Activated T-helper 17 cell treated with anti-CD3 and anti-CD28 coated beads, Interleukin-2, amount 50 U/mL, for 72 hours (primary cell): ENCODE measurements around the gene CYP4B1. TPM values are rescaled to one million over a fixed set of nuclear protein-coding genes. Genes with fewer than 3 reads are reported as not detected.
"Not testable (repeated sequence)": the region's sequence is repeated elsewhere in the genome, so short reads cannot be mapped to it uniquely, and the experiment has no call there.

Experiments used
- ATAC-seq: fragments of 150-1000 bp; cut with Tn5 transposase; replicated peaks from 2 replicates; pipeline ENCODE4 v1.10.0; 2021; ENCODE audit warnings: mild to moderate bottlenecking, moderate library complexity
- H3K27ac Mint-ChIP-seq: one replicate; pipeline ENCODE4 v1.8.0; 2022; ENCODE audit warnings: mixed read lengths
- H3K27me3 Mint-ChIP-seq: one replicate; pipeline ENCODE4 v1.8.0; 2022; ENCODE audit warnings: mixed read lengths
- H3K36me3 Mint-ChIP-seq: one replicate; pipeline ENCODE4 v1.8.0; 2022; ENCODE audit warnings: low read depth, mild to moderate bottlenecking, mixed read lengths
- H3K4me1 Mint-ChIP-seq: one replicate; pipeline ENCODE4 v1.8.0; 2022; ENCODE audit warnings: mixed read lengths
- H3K4me3 Mint-ChIP-seq: one replicate; pipeline ENCODE4 v1.8.0; 2022; ENCODE audit warnings: mild to moderate bottlenecking, mixed read lengths
- H3K9me3 Mint-ChIP-seq: one replicate; pipeline ENCODE4 v1.8.0; 2022; ENCODE audit warnings: mixed read lengths
- total RNA-seq, 2 donors: library from RNA; stranded (reverse); gene quantifications; one replicate each; pipeline ENCODE4 v1.2.3, GENCODE V29; 2022

The CYP4B1 gene
- total RNA-seq, 2 donors from 2014 or later: 0.56 TPM; not detected in 1

DNA sequence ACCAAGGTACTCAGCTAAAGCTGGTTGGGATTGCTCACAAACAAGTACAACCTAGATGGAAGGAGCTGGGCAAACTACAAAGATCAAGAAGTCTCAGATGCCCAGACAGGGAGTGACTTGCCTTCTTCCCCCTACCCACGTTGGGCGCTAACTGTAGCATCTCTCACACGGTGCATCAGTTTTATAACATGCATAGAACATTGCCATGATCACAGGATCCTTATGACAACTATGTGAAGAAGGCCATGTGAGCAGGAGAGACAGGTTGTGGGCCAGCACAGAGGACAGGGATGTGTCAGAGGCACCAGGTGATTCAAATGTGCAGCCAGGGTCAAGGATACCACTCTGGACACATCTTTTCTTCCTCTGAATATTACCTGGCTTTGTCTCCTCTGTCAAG, 28.3 kb upstream of the CYP4B1 start:
- H3K27me3 Mint-ChIP-seq: peaks cover 14% of the 10 kb centered on the region
- peaks cover 12% of the 10 kb centered on the region for H3K9me3 Mint-ChIP-seq
- no peaks in the 10 kb centered on the region for H3K4me1 Mint-ChIP-seq
- H3K4me3 Mint-ChIP-seq: no peak overlapping the region
- H3K27ac Mint-ChIP-seq: no peak overlapping the region
- H3K36me3 Mint-ChIP-seq: no peaks in the 10 kb centered on the region
- ATAC-seq: no peak

DNA sequence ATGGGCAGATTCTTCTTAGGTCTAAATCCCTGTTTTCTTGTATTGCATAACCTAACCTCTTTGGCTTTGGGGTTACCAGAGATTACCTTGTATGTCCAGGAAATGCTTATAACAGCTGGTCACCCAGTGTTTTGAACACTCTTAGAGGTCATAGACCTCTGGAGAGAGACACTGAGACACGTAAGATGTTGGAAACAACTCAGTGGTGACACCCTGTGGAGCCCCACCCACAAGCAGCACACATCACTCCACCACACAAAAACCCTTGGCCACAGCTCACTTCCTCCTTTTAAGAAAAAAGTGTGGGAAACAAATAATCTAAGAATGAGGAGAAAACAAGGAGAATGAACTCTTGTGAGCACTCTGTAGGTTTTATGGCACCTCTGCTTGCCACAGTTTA, 26.3 kb upstream of the CYP4B1 start:
- peak; percentile 77 for ATAC-seq
- Mint-ChIP-seq H3K4me3 (no peak overlapping the region), H3K27ac (no peak overlapping the region), H3K4me1 (no peaks in the 10 kb centered on the region), H3K36me3 (no peaks in the 10 kb centered on the region), H3K9me3 (peaks cover 14% of the 10 kb centered on the region), H3K27me3 (peaks cover 11% of the 10 kb centered on the region)

DNA sequence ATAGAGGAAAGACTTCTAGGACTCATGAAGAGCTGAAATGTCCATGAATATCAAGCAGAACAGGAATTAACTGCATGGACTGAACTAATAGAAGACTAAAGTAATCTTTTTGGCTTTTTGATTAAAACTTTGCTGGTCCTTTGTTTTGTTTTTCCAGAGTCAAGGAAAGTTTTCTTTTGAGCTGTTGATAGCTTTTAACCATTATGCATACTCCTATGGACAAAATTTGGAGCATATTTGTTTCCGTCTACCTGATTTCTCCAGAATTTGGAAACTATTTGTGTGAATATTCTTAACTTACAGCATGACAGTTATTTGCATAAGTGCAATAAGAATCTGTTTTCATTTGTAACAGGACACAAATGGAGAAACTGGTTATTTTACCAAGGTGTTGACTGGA, 24.5 kb upstream of the CYP4B1 start:
- Mint-ChIP-seq H3K9me3 (peaks cover 15% of the 10 kb centered on the region), H3K4me1 (no peaks in the 10 kb centered on the region), H3K36me3 (no peaks in the 10 kb centered on the region), H3K27ac (no peak overlapping the region), H3K27me3 (no peaks in the 10 kb centered on the region), H3K4me3 (no peak overlapping the region)
- no peak for ATAC-seq

DNA sequence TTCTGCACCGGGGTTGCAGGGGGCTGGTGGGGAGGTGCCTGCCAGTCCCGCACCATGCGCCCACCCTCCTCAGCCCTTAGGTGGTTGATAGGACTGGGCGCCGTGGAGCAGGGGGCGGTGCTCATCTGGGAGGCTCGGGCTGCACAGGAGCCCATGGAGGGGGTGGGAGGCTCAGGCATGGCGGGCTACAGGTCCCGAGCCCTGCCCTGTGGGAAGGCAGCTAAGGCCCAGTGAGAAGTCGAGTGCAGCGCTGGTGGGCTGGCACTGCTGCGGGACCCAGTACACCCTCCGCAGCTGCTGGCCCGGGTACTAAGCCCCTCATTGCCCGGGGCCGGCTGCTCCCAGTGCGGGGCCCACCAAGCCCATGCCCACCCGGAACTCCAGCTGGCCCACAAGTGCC, 20.4 kb upstream of the CYP4B1 start:
- H3K27ac Mint-ChIP-seq, H3K4me1 Mint-ChIP-seq, H3K4me3 Mint-ChIP-seq, ATAC-seq, H3K9me3 Mint-ChIP-seq, H3K36me3 Mint-ChIP-seq, H3K27me3 Mint-ChIP-seq: not testable (repeated sequence)

DNA sequence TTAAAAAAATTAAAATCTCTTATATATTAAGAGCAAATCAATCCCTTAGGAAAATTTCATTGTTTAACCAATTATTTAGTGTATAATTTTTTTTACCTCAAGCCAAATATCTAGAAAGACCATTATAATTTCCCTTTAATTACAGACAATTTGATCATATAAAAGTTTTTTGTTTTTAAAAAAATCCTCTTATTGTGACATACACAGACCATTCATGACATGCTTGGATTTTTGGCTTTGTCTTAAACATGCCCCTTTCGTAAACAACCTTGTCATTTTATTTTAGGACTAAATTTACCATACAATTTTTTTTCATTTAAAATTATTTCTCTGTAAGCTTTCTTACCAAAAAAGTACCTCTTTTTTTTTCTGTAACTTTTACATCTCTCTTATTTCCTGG, 14.2 kb upstream of the CYP4B1 start:
- no peak overlapping the region for H3K27ac Mint-ChIP-seq
- H3K4me1 Mint-ChIP-seq: peaks cover 10% of the 10 kb centered on the region
- ATAC-seq: no peak
- no peaks in the 10 kb centered on the region for H3K36me3 Mint-ChIP-seq
- peaks cover 9% of the 10 kb centered on the region for H3K9me3 Mint-ChIP-seq
- peaks cover 22% of the 10 kb centered on the region for H3K27me3 Mint-ChIP-seq
- no peak overlapping the region for H3K4me3 Mint-ChIP-seq

DNA sequence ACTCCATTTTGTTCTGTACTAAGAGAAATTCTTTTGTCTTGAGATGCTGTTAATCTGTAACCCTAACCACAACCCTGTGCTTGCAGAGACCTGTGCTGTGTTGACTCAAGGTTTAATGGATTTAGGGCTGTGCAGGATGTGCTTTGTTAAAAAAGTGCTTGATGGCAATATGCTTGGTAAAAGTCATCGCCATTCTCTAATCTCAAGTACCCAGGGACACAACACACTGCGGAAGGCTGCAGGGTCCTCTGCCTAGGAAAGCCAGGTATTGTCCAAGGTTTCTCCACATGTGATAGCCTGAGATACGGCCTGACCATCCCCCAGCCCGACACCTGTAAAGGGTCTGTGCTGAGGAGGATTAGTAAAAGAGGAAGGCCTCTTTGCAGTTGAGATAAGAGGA, 10.2 kb upstream of the CYP4B1 start:
- not testable (repeated sequence) for H3K4me3 Mint-ChIP-seq, H3K27ac Mint-ChIP-seq, ATAC-seq, H3K9me3 Mint-ChIP-seq, H3K4me1 Mint-ChIP-seq, H3K36me3 Mint-ChIP-seq
- peaks cover 21% of the 10 kb centered on the region for H3K27me3 Mint-ChIP-seq

DNA sequence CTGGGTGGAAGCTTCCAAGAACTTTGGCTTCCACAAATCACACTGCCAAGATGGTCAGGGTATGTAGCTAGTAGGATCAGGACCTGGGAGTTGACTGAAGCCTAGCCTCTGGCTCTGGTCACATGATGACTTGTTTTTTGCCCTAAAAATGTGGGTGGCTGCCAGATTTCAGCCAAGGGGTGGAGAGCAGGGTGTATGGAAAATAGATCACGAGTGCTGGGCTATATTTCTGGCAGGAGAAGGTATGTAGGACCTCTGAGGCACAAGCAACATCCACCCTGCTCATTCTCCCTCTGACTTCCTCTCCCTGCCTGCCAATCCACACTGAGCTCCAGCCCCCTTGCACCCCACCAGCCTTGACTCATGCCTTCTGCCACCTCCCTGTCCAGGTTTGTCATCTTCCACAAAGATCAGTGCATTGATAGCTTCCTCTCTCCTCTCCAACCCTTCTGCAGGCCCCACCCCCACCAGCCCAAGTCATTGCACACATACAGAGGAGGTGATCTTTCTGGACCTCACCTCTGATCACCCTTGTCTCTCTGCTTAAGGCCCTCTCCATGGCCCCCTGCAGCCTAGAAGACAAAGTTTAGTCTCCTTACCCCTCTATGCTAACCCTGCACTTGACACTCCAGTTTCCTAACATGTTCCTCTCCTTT, 8.3 kb upstream of the CYP4B1 start:
- H3K27ac Mint-ChIP-seq: no peak overlapping the region
- H3K36me3 Mint-ChIP-seq: no peaks in the 10 kb centered on the region
- peaks cover 6% of the 10 kb centered on the region for H3K4me1 Mint-ChIP-seq
- H3K4me3 Mint-ChIP-seq: no peak overlapping the region
- no peak for ATAC-seq
- H3K27me3 Mint-ChIP-seq: peaks cover 22% of the 10 kb centered on the region
- no peaks in the 10 kb centered on the region for H3K9me3 Mint-ChIP-seq

DNA sequence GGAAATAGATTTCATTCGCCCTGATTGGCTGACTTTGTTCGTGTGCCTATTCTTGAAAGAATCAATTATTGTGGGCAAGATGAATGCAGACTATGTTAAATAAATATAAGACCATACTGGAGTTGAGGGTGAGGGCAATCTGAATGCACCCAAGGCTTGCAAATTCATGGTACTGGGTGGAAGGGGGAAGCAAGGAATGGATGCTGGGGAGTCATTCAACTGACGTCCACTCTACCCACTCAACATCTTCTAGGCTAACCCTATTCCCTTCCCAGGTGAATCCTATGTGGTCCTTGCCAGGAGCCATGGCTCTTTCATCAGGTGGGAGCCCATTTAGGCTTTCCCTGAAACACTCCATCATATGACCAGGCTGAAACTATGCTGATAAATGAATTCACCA, 5.7 kb upstream of the CYP4B1 start:
- peaks cover 24% of the 10 kb centered on the region for H3K27me3 Mint-ChIP-seq
- H3K36me3 Mint-ChIP-seq: no peaks in the 10 kb centered on the region
- no peak overlapping the region for H3K27ac Mint-ChIP-seq
- peaks cover 6% of the 10 kb centered on the region for H3K4me1 Mint-ChIP-seq
- no peak for ATAC-seq
- H3K4me3 Mint-ChIP-seq: no peak overlapping the region
- no peaks in the 10 kb centered on the region for H3K9me3 Mint-ChIP-seq

DNA sequence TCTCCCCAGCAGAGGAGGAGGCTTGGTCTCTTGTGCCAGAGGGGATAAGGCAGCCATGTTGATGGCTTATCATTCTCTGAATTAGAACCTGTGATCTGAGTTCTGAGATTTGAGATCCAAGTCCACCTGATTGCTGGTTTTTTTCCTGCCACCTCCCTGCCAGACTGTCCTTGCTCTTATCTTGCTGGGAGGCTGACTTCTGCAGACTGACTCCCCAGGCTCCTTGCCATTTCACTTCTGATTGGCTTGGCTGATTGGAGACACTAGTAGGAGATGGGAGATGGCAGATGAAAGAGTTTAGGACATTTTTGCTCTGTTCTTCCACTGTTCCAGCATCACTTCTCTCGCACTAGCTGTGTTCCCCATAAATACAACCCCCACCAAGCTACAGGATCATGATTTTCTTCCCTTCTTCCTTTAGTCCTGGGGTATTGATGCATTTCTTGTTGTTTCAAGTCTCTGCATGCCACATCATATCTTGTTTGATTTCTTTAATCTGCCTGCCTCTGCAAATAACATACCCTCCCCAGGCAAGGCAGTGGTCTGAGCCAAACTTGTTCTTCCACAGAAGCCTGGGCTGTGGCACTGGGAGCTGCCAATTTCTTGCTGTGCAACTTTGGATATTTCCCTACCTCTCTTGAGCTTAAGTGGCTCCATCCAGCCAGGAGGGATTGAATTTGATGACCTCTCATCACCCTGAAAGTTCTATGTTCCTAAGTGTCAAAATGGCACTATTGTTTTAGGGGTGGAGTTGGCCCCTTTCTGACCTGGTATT, 963 bp upstream of the CYP4B1 start:
- no peak for ATAC-seq
- no peaks in the 10 kb centered on the region for H3K36me3 Mint-ChIP-seq
- H3K27me3 Mint-ChIP-seq: peaks cover 18% of the 10 kb centered on the region
- no peaks in the 10 kb centered on the region for H3K9me3 Mint-ChIP-seq
- H3K4me1 Mint-ChIP-seq: no peaks in the 10 kb centered on the region
- no peak overlapping the region for H3K27ac Mint-ChIP-seq
- H3K4me3 Mint-ChIP-seq: no peak overlapping the region

DNA sequence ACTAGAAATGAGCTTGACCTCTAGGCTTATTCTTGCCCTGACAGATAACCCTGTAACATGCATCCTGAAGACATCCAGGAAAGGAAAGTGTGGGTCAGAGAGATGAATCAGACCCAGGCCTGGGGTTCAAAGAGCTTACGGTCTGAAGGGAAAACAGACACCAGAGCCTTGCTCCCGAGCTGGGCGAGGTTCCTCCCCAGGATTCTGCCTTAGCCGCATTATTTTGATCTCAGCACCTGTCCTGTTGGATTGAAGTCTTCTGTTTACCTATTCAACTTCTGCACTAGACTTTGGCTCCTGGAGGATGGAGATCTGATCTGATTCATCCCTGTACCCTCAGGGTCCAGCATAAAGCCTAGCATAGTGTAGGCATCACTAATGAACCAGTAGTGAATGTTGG, 1.9 kb downstream of the CYP4B1 start:
- H3K4me3 Mint-ChIP-seq: no peak overlapping the region
- no peak overlapping the region for H3K27ac Mint-ChIP-seq
- H3K9me3 Mint-ChIP-seq: no peaks in the 10 kb centered on the region
- no peaks in the 10 kb centered on the region for H3K4me1 Mint-ChIP-seq
- H3K36me3 Mint-ChIP-seq: no peaks in the 10 kb centered on the region
- H3K27me3 Mint-ChIP-seq: peaks cover 15% of the 10 kb centered on the region
- no peak for ATAC-seq

DNA sequence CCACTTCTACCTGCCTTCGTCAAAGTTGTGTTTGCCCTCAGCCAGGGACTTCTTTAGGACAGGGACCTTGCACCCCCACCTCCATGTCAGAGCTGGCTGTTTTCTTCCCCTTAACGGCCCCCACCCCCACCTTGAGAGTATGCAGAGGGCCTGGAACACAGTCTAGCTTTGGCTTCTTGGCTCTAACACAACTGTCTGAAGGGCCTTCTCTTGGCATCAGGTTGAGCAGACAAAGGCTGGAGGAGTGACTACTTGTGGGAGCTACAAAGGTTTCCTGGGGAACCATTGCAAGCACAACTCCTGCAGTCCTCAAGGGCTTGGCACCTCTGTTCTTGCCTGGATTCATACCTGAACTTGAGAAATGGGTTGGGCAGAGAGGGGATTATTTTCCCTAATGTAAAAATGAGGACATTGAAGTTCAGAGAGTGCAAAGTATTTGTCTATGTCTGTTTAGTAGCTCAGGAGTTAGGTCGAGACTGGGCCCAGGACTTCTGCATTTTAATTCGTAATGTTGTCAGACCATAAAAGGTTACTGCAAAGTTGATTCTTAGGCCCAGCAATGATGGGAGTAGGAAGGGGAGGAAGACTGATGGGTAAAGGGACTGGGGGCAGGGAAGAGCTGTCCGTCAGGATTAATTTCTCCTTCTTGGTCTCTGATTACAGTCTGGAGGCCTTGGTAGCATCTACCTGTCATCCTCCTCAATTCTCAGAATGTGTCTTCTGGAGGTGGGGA, 2.6 kb downstream of the CYP4B1 start:
- no peaks in the 10 kb centered on the region for H3K36me3 Mint-ChIP-seq
- H3K27me3 Mint-ChIP-seq: peaks cover 14% of the 10 kb centered on the region
- ATAC-seq: no peak
- no peaks in the 10 kb centered on the region for H3K4me1 Mint-ChIP-seq
- no peak overlapping the region for H3K4me3 Mint-ChIP-seq
- H3K9me3 Mint-ChIP-seq: no peaks in the 10 kb centered on the region
- H3K27ac Mint-ChIP-seq: no peak overlapping the region

DNA sequence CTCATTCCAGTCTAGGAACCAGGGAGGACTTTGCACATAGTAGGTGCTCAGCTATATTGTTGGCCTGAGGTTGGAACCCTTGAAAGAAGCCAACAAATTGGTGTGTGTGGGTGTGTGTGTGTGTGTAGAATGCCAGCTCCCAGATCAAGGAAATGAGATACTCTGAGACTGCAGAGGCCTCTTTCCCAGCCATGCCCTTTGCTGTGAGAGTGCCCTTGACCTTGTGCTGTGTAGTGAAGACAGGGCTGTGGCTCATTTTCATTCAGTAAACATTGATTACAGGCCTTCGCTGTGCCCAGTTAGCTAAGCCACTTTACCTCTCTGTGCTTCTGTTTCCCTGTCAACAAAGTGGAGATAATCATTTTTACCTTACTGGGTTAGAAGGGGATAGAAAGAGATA, 3.2 kb downstream of the CYP4B1 start:
- H3K9me3 Mint-ChIP-seq: no peaks in the 10 kb centered on the region
- no peak overlapping the region for H3K4me3 Mint-ChIP-seq
- peaks cover 13% of the 10 kb centered on the region for H3K27me3 Mint-ChIP-seq
- no peak for ATAC-seq
- H3K27ac Mint-ChIP-seq: no peak overlapping the region
- H3K4me1 Mint-ChIP-seq: no peaks in the 10 kb centered on the region
- H3K36me3 Mint-ChIP-seq: no peaks in the 10 kb centered on the region

DNA sequence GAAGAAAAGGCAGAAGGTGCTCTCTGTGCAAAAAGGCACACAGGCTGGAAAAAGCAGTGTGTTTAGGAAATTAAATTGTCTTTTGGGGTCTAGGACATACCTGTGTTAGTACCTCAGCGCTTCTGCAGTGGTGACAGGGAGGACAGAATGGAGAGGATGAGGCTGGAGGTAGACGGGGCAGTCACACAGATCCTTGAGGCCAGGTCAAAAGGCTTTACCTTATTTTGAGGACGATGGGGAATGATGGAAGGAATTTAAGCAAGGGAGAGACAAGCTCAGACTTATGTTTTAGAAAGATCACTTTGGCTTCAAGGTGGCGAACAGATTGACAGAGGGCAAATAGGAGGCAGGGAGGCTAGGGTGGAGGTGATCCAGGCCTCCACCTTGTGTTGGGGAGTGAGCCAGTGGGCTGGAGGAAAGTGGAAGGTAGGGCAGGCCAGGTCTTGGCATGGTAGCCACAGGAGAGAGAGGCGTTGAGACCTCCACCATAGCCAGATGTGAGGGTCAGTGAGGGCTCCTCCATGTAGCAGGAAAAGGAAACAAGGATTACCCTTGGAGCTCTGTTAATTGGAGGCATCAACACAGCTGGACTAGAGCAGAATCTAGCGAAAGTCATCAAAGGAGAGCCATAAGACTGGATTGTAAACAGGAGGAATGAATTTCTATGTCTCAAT, 4.2 kb downstream of the CYP4B1 start:
- H3K9me3 Mint-ChIP-seq: no peaks in the 10 kb centered on the region

DNA sequence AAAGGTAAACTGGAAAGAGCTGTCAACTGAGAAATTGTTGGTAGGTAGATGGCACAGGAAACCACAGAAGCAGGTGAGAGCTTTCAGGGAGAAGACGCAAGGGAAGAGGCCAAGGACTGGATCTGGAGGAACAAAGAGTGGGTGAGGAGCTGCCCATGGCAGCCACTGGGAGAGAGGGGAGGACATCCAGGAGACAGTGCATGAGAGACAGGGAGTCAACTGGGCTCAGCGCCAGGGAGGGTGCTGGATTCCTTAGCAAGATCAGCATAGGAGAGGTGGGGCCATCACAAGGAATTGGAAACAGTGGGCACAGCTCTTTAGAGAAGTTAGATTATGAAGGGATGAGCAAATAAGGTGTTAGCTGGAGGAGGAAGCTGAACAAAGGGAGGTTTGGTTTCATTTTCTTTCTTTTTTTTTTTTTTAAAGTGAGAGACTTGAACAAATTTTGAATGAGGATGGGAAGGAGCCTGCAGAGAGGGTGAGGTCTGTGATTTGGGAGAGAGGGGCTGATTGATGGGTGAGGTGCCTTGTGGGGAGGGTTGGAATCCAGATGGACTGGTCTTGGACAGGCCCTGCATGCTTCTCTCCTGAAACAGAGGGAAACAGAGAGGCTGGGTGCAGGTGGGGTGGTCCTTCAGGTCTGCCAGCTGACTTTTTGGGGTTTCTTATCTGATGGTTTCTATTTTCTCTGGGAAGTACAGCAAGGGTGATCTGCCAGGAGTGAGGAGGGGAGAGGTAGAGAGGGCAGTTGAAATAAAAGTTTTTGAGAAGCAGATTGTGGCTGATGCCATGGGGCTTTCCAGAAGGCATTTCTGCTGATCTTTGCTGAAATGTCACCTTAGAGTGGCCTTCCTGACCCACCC, 5.4 kb downstream of the CYP4B1 start:
- H3K36me3 Mint-ChIP-seq: no peaks in the 10 kb centered on the region
- peak overlapping the region; percentile 48 for H3K27ac Mint-ChIP-seq
- no peaks in the 10 kb centered on the region for H3K9me3 Mint-ChIP-seq
- no peak for ATAC-seq
- no peaks in the 10 kb centered on the region for H3K4me1 Mint-ChIP-seq
- H3K4me3 Mint-ChIP-seq: no peak overlapping the region
- peaks cover 8% of the 10 kb centered on the region for H3K27me3 Mint-ChIP-seq

More for the DNA sequence above, 4.2 kb downstream of the CYP4B1 start:
- H3K36me3 Mint-ChIP-seq: no peaks in the 10 kb centered on the region
- peaks cover 14% of the 10 kb centered on the region for H3K27me3 Mint-ChIP-seq
- H3K27ac Mint-ChIP-seq: no peak overlapping the region
- H3K4me3 Mint-ChIP-seq: no peak overlapping the region
- no peak for ATAC-seq
- no peaks in the 10 kb centered on the region for H3K4me1 Mint-ChIP-seq
